Measurements from ENCODE around the gene CST6.
A peak's percentile ranks its signal among the peaks of the same experiment; 100 is the strongest.

The CST6 gene

DNA sequence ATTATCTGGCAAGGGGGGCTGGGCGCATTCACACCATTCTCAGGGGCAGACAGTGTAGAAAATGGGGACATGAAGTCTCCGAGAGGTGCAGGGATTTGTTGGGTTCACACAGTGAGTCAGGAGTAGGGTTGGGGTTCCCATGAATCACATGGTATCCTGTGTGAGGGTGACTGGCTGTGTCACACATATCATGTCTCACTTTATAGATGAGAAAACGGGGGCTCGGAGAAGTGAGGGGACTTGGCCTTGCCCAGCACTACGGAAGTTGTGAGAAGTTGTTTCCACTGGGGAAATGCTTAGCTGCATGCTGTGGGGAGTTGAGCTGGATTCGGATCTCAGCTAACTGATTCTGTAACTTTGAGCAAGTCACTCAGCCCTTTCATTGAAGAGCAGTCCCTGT lies 32.9 kb downstream of the CST6 start:
- Histone ChIP-seq H3K4me2 (ENCODE audit: low read length) (peak overlapping the region; percentile 72), H3K9ac (ENCODE audit: low read length) (no peak overlapping the region), H2AFZ (ENCODE audit: low read depth, low read length) (peak overlapping the region; percentile 69), H3K27ac (ENCODE audit: low read length) (no peak overlapping the region), H3K36me3 (replicated peaks; ENCODE audit: low read depth, low read length) (no peaks in the 10 kb centered on the region), H3K9me3 (ENCODE audit: insufficient read depth, low read length) (no peaks in the 10 kb centered on the region), H3K27me3 (ENCODE audit: low read depth, low read length) (no peaks in the 10 kb centered on the region), H4K20me1 (ENCODE audit: insufficient read depth, low read length) (no peaks in the 10 kb centered on the region), H3K4me1 (ENCODE audit: low read length) (peaks cover 11% of the 10 kb centered on the region; the same call in 1 of the 2 replicates), H3K79me2 (ENCODE audit: low read length) (no peaks in the 10 kb centered on the region), H3K4me3 (ENCODE audit: low read length) (peak overlapping the region; percentile 64)
- TF ChIP-seq EZH2phosphoT487 (IDR thresholded peaks at IDR 0.05; ENCODE audit: low read depth): no peak
- TF ChIP-seq, protein P1, sequence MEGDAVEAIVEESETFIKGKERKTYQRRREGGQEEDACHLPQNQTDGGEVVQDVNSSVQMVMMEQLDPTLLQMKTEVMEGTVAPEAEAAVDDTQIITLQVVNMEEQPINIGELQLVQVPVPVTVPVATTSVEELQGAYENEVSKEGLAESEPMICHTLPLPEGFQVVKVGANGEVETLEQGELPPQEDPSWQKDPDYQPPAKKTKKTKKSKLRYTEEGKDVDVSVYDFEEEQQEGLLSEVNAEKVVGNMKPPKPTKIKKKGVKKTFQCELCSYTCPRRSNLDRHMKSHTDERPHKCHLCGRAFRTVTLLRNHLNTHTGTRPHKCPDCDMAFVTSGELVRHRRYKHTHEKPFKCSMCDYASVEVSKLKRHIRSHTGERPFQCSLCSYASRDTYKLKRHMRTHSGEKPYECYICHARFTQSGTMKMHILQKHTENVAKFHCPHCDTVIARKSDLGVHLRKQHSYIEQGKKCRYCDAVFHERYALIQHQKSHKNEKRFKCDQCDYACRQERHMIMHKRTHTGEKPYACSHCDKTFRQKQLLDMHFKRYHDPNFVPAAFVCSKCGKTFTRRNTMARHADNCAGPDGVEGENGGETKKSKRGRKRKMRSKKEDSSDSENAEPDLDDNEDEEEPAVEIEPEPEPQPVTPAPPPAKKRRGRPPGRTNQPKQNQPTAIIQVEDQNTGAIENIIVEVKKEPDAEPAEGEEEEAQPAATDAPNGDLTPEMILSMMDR (IDR thresholded peaks at IDR 0.05; ENCODE audit: low read depth, low read length): no peak

DNA sequence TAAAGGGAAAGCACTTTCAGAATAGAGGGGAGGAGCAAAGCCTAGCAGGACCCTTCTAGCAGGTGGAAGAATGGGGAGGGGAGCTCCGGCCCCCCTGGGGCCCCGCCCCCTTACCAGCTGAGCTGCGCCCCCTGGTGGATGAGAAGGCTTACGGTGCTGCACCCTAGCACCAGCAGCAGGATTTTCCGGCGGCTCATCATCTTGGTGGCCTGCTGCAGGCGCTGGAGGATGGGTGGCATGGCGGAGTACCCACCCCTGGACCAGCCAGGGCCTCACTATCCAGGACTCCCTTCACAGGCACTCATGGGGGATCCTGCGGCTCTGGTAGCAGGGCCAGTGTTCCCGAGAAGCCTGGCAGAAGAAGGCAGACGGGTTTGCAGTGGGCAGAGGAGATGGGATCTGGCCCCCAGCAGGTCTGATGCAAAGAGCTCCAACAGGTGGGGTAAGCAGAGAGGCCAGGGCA lies 33.4 kb downstream of the CST6 start:
- no peaks in the 10 kb centered on the region for H3K79me2 ChIP-seq (ENCODE audit: low read length)
- peaks cover 11% of the 10 kb centered on the region; the same call in 1 of the 2 replicates for H3K4me1 ChIP-seq (ENCODE audit: low read length)
- H3K4me3 ChIP-seq (ENCODE audit: low read length): peak overlapping the region; percentile 64
- H4K20me1 ChIP-seq (ENCODE audit: insufficient read depth, low read length): no peaks in the 10 kb centered on the region
- H3K27me3 ChIP-seq (ENCODE audit: low read depth, low read length): no peaks in the 10 kb centered on the region
- TF ChIP-seq EZH2phosphoT487 (IDR thresholded peaks at IDR 0.05; ENCODE audit: low read depth): no peak
- TF ChIP-seq, protein P1 (IDR thresholded peaks at IDR 0.05; ENCODE audit: low read depth, low read length): peak; percentile 98
- no peaks in the 10 kb centered on the region for H3K36me3 ChIP-seq (replicated peaks; ENCODE audit: low read depth, low read length)
- no peak overlapping the region for H3K9ac ChIP-seq (ENCODE audit: low read length)
- peak overlapping the region; percentile 69 for H2AFZ ChIP-seq (ENCODE audit: low read depth, low read length)
- no peaks in the 10 kb centered on the region for H3K9me3 ChIP-seq (ENCODE audit: insufficient read depth, low read length)
- peak overlapping the region; percentile 72 for H3K4me2 ChIP-seq (ENCODE audit: low read length)
- H3K27ac ChIP-seq (ENCODE audit: low read length): no peak overlapping the region

DNA sequence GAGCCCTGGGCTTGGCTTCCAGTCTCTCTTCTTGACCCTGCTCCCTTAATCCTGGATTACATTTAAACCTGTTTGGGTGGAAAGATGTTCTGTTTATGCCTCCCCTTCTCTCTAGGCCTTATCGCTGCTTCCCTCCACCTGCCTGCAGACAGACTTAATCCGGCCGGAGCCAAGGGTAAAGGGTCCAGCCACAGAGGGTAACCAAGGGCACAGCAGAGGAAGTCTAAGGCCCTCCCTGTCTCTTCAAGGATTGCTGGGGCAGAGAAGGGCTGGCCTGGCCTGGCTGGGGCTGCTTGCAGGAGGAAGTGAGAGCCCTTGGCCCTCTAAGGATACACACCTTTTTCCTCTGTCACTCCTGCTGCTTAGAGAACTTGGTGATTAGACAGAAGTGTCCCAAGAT lies 35.1 kb downstream of the CST6 start:
- H2AFZ ChIP-seq (ENCODE audit: low read depth, low read length): no peak overlapping the region
- H3K9ac ChIP-seq (ENCODE audit: low read length): no peak overlapping the region
- no peak overlapping the region for H3K4me2 ChIP-seq (ENCODE audit: low read length)
- no peaks in the 10 kb centered on the region for H3K9me3 ChIP-seq (ENCODE audit: insufficient read depth, low read length)
- no peaks in the 10 kb centered on the region for H4K20me1 ChIP-seq (ENCODE audit: insufficient read depth, low read length)
- H3K27ac ChIP-seq (ENCODE audit: low read length): no peak overlapping the region
- no peaks in the 10 kb centered on the region for H3K27me3 ChIP-seq (ENCODE audit: low read depth, low read length)
- peaks cover 21% of the 10 kb centered on the region for H3K4me1 ChIP-seq (ENCODE audit: low read length)
- no peaks in the 10 kb centered on the region; the same call in 1 of the 2 replicates for H3K79me2 ChIP-seq (ENCODE audit: low read length)
- no peaks in the 10 kb centered on the region for H3K36me3 ChIP-seq (replicated peaks; ENCODE audit: low read depth, low read length)
- TF ChIP-seq, protein P1 (IDR thresholded peaks at IDR 0.05; ENCODE audit: low read depth, low read length): no peak
- no peak for TF ChIP-seq EZH2phosphoT487 (IDR thresholded peaks at IDR 0.05; ENCODE audit: low read depth)
- no peak overlapping the region for H3K4me3 ChIP-seq (ENCODE audit: low read length)

DNA sequence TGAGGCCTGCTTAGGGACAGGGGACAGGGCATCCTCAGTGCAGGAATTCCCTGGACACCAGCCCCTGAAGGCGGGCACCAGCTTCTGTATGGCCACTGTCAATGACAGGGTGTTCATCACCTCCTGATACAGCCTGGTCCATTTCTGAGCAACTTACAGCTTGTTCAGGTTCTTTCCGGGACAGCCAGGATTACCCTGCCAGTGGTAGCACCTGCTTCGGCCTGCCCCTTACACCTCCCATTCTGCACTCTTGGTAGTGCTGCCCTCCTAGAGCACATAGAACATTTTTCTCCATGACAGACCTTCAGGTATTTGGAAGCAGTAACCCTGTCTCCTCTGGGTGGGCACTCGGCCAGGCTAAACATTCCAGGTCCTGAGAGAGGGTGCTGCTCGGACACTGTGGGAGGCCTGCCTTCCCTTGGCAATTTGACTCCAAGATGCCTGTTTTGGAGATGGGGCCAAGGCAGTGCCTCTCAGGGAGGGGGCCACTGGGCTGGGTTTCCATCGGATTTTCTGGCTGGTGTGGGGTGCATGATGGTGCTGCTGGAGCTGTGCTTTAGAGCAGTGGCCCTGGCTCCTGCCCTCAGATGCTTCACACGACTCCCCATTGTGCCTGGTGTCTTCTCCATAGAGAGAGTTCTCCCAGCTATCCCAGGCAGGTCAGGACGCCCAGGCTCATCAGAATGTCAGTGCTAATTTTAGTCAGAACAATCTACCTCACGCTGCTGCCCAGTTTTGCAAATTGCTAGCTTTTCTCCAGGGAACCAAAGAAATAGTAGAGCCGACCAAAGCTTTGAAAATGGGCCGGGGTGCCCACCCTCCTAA lies 35.9 kb downstream of the CST6 start:
- Histone ChIP-seq H4K20me1 (ENCODE audit: insufficient read depth, low read length) (no peaks in the 10 kb centered on the region), H3K9ac (ENCODE audit: low read length) (no peak overlapping the region), H3K4me3 (ENCODE audit: low read length) (no peak overlapping the region), H3K4me2 (ENCODE audit: low read length) (no peak overlapping the region), H3K79me2 (ENCODE audit: low read length) (peaks cover 6% of the 10 kb centered on the region), H3K9me3 (ENCODE audit: insufficient read depth, low read length) (no peaks in the 10 kb centered on the region), H3K36me3 (replicated peaks; ENCODE audit: low read depth, low read length) (peaks cover 2% of the 10 kb centered on the region), H3K4me1 (ENCODE audit: low read length) (peaks cover 21% of the 10 kb centered on the region), H2AFZ (ENCODE audit: low read depth, low read length) (no peak overlapping the region), H3K27me3 (ENCODE audit: low read depth, low read length) (no peaks in the 10 kb centered on the region), H3K27ac (ENCODE audit: low read length) (no peak overlapping the region)
- TF ChIP-seq, protein P1 (IDR thresholded peaks at IDR 0.05; ENCODE audit: low read depth, low read length): no peak
- no peak for TF ChIP-seq EZH2phosphoT487 (IDR thresholded peaks at IDR 0.05; ENCODE audit: low read depth)

Measured in OCI-LY3 (cell line).